Measurements from ENCODE around the gene NAT16. TPM values are rescaled to one million over a fixed set of nuclear protein-coding genes. Genes with fewer than 3 reads are reported as not detected.

Gene NAT16
- total RNA-seq, 1 experiment from 2014 or later, result not detected

DNA sequence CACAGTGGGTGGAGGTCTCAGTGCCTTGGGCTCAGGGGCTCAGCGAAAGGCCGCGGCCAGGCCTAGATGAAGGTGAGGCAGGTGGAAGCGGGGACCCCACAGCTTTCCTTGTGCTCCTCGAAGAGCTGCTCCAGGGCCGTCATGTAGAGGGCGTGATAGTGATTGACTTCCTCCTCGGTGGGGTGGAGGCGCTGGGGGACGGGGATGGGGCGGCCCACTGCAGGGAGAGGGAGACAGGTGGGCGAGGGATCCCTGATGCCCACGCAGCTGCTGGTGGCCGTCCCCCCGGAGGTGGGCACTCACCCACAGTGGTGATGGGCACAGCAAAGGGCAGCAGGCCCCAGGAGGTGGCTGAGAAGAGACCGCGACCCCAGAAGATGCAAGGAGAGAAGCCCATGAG lies 15.8 kb upstream of the NAT16 start:
- CTCF ChIA-PET, result no interaction called here
- TF ChIP-seq, protein P1, sequence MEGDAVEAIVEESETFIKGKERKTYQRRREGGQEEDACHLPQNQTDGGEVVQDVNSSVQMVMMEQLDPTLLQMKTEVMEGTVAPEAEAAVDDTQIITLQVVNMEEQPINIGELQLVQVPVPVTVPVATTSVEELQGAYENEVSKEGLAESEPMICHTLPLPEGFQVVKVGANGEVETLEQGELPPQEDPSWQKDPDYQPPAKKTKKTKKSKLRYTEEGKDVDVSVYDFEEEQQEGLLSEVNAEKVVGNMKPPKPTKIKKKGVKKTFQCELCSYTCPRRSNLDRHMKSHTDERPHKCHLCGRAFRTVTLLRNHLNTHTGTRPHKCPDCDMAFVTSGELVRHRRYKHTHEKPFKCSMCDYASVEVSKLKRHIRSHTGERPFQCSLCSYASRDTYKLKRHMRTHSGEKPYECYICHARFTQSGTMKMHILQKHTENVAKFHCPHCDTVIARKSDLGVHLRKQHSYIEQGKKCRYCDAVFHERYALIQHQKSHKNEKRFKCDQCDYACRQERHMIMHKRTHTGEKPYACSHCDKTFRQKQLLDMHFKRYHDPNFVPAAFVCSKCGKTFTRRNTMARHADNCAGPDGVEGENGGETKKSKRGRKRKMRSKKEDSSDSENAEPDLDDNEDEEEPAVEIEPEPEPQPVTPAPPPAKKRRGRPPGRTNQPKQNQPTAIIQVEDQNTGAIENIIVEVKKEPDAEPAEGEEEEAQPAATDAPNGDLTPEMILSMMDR (IDR thresholded peaks at IDR 0.05; ENCODE audit: unreplicated experiment), result no peak
- H3K9me3 Mint-ChIP-seq (ENCODE audit: low read depth, unreplicated experiment), result no peaks in the 10 kb centered on the region
- no peak for DNase-seq
- no TSS peak for BruUV-seq (replicated peaks)
- no peak overlapping the region for H3K27ac Mint-ChIP-seq (ENCODE audit: unreplicated experiment)
- H3K36me3 Mint-ChIP-seq (ENCODE audit: insufficient read depth, unreplicated experiment), result no peaks in the 10 kb centered on the region
- intact Hi-C loops (cut with micrococcal nuclease; ENCODE audit: unreplicated experiment), result no loop called here
- H3K27me3 Mint-ChIP-seq (ENCODE audit: unreplicated experiment), result peaks cover 10% of the 10 kb centered on the region
- no peak overlapping the region for H3K4me3 Mint-ChIP-seq (ENCODE audit: low read depth, unreplicated experiment)
- no peaks in the 10 kb centered on the region for H3K4me1 Mint-ChIP-seq (ENCODE audit: low read depth, unreplicated experiment)

DNA sequence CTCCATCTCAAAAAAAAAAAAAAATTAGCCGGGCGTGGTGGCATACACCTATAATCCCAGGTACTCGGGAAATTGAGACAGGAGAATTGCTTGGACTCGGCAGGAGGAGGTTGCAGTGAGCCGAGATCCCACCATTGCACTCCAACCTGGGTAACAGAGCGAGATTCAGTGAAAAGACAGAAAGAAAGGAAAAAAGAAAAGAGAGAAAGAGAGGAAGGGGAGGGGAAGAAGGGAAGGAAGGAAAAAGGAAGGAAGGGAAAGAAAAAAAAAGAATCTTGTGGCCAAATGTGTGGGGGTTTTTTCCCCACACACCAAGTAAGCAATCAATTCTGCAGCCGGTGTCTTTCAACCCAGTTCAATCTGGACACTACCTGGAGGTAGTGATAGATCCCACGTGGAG lies 9.0 kb upstream of the NAT16 start:
- Mint-ChIP-seq H3K4me1 (ENCODE audit: low read depth, unreplicated experiment) (no peaks in the 10 kb centered on the region), H3K27ac (ENCODE audit: unreplicated experiment) (no peak overlapping the region), H3K36me3 (ENCODE audit: insufficient read depth, unreplicated experiment) (no peaks in the 10 kb centered on the region), H3K27me3 (ENCODE audit: unreplicated experiment) (peaks cover 7% of the 10 kb centered on the region), H3K4me3 (ENCODE audit: low read depth, unreplicated experiment) (no peak overlapping the region), H3K9me3 (ENCODE audit: low read depth, unreplicated experiment) (no peaks in the 10 kb centered on the region)
- CTCF ChIA-PET, result no interaction called here
- BruUV-seq (replicated peaks), result no TSS peak
- intact Hi-C loops (cut with micrococcal nuclease; ENCODE audit: unreplicated experiment), result no loop called here
- no peak for DNase-seq
- TF ChIP-seq, protein P1 (IDR thresholded peaks at IDR 0.05; ENCODE audit: unreplicated experiment), result no peak

DNA sequence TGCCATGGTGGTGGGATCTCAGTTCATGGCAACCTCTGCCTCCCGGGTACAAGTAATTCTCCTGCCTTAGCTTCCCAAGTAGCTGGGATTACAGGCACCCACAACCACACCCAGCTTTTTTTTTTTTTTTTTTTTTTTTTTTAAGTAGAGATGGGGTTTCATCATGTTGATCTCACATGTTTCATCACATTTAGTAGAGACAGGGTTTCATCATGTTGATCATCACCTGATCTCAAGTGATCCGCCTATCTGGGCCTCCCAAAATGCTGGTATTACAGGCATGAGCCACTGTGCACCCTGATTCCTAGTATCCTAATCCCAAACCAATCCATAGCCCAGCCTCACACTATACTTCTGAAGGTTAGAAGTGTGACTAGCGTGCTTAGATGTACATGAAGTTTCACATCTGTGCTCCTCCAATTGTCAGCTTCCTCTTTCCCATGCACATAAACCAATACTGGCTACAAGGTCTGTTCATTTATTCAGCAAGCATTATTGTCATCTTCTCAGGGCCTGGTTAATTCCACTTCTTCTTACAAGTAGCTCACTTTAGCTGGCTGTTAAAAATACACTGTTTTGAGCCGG lies 6.8 kb upstream of the NAT16 start:
- TF ChIP-seq, protein P1 (IDR thresholded peaks at IDR 0.05; ENCODE audit: unreplicated experiment), result no peak
- peaks cover 9% of the 10 kb centered on the region for H3K36me3 Mint-ChIP-seq (ENCODE audit: insufficient read depth, unreplicated experiment)
- no peak for DNase-seq
- H3K4me3 Mint-ChIP-seq (ENCODE audit: low read depth, unreplicated experiment), result no peak overlapping the region
- CTCF ChIA-PET, result interaction anchor here (0.6 to 0.7 kb wide), 3 partner anchors 18 to 51 kb away, joined by 3 to 5 read pairs (median 4); no protein-coding TSS in a partner anchor
- no peak overlapping the region for H3K27ac Mint-ChIP-seq (ENCODE audit: unreplicated experiment)
- H3K9me3 Mint-ChIP-seq (ENCODE audit: low read depth, unreplicated experiment), result no peaks in the 10 kb centered on the region
- no TSS peak for BruUV-seq (replicated peaks)
- H3K27me3 Mint-ChIP-seq (ENCODE audit: unreplicated experiment), result peaks cover 13% of the 10 kb centered on the region
- no peaks in the 10 kb centered on the region for H3K4me1 Mint-ChIP-seq (ENCODE audit: low read depth, unreplicated experiment)
- intact Hi-C loops (cut with micrococcal nuclease; ENCODE audit: unreplicated experiment), result no loop called here

DNA sequence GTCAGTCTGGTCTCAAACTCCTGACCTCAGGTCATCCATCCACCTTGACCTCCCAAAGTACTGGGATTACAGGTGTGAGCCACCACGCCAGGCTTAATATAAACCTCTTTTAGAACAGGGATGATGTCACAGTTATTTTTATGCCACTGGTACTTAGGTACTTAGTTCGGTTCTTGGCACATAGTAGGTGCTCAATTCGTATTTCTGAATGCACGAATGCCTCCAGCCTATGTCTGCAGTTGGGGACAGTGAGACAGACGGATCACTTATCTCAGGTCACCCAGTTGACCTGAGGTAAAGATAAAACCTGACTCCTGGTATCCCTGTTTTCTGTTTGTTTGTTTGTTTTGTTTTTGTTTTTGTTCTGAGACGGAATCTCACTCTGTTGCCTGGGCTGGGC lies 6.1 kb upstream of the NAT16 start:
- CTCF ChIA-PET, result interaction anchor here (0.6 to 0.7 kb wide), 3 partner anchors 18 to 50 kb away, joined by 3 to 5 read pairs (median 4); no protein-coding TSS in a partner anchor
- no peak for DNase-seq
- Mint-ChIP-seq H3K36me3 (ENCODE audit: insufficient read depth, unreplicated experiment) (peaks cover 9% of the 10 kb centered on the region), H3K9me3 (ENCODE audit: low read depth, unreplicated experiment) (no peaks in the 10 kb centered on the region), H3K4me1 (ENCODE audit: low read depth, unreplicated experiment) (no peaks in the 10 kb centered on the region), H3K27ac (ENCODE audit: unreplicated experiment) (no peak overlapping the region), H3K27me3 (ENCODE audit: unreplicated experiment) (peaks cover 15% of the 10 kb centered on the region), H3K4me3 (ENCODE audit: low read depth, unreplicated experiment) (no peak overlapping the region)
- TF ChIP-seq, protein P1 (IDR thresholded peaks at IDR 0.05; ENCODE audit: unreplicated experiment), result no peak
- intact Hi-C loops (cut with micrococcal nuclease; ENCODE audit: unreplicated experiment), result no loop called here
- no TSS peak for BruUV-seq (replicated peaks)

Data from Calu3 (cell line).